Measurements from ENCODE around the gene MIS12.

Gene MIS12

GRCh38 chr17:5488752-5489151 lies 2.4 kb downstream of the MIS12 start:
- no peak for TF ChIP-seq CTCF (IDR thresholded peaks at IDR 0.05; ENCODE audit: control extremely low read depth, extremely low read depth, low read depth, missing control alignments)
- no peak for DNase-seq (ENCODE audit: extremely low spot score)
- ChIA-PET POLR2A (no interaction called here), CTCF (interaction anchor here (1.0 kb wide), 1 partner anchor 22 kb away, joined by 3 read pairs; no protein-coding TSS in a partner anchor)

DNA sequence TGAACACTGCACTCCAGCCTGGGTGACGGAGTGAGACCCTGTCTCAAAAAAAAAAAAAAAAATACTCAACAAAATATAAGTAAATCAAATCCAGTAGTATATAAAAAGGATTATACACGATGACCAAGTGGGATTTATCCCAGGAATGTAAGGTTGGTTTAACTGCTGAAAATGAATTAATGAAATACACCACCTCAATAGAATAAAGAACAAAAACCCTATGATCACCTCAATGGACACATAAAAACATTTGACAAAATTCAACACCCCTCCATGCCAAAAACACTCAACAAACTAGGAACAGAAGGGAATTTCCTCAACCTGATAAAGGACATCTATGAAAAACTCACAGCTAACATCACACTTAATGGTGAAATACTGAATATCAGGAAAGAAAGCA lies 6.6 kb downstream of the MIS12 start:
- POLR2A ChIA-PET: no interaction called here
- CTCF ChIA-PET: interaction anchor here (3.2 kb wide), 1 partner anchor 7 kb away, joined by 9 read pairs; the partner anchor contains the start of genes DERL2 and MIS12
- no peak for DNase-seq (ENCODE audit: extremely low spot score)
- no peak for TF ChIP-seq CTCF (IDR thresholded peaks at IDR 0.05; ENCODE audit: control extremely low read depth, extremely low read depth, low read depth, missing control alignments)

DNA sequence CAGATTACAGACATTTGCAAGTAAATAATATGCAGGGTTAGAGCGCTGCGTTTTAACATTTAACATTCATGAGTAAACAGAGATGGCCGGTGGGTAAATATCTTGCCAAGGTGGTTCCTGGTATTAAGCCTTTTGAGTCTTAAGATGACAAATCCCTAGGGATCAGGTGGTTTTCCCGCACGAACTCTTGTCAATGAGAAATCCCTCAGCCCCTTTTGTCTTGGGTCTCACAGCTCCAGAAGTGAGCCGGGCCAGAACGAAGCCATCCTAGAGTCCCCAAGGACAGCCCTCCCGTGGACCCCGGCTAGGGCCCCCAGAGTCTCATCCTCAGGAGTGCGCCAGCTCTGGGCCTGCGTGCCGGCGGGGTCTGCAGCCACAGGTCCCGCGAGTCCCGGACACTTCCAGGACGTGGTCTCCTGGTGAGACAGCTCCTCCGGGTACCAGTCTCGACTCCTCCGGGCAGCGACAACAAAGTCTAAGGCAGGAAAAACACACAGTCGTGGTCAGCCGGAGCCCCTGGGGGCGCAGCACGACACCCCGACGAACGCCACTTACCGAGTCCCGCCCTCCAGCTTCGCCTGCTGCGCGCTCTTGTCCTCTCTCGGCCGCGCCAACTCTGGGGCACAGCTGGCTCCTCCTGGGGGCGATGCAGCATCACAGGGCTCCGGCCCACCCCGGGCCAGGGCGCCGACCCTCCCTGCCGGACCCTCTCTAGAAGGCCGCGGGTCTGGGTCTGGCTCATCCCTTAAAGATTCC lies 13.3 kb downstream of the MIS12 start:
- POLR2A ChIA-PET: interaction anchor here (0.6 kb wide), 1 partner anchor 27 kb away, joined by 3 read pairs; no protein-coding TSS in a partner anchor
- no peak for DNase-seq (ENCODE audit: extremely low spot score)
- CTCF ChIA-PET: interaction anchor here (1.2 to 1.5 kb wide), 2 partner anchors 9 to 61 kb away, joined by 4 read pairs; partner anchors contain the start of gene C1QBP
- no peak for TF ChIP-seq CTCF (IDR thresholded peaks at IDR 0.05; ENCODE audit: control extremely low read depth, extremely low read depth, low read depth, missing control alignments)

- POLR2A ChIA-PET: interaction anchor here (0.6 kb wide), 1 partner anchor 27 kb away, joined by 3 read pairs; no protein-coding TSS in a partner anchor
- CTCF ChIA-PET: interaction anchor here (1.2 to 1.5 kb wide), 2 partner anchors 9 to 61 kb away, joined by 4 read pairs; partner anchors contain the start of gene C1QBP
- TF ChIP-seq CTCF (IDR thresholded peaks at IDR 0.05; ENCODE audit: control extremely low read depth, extremely low read depth, low read depth, missing control alignments): no peak
- DNase-seq (ENCODE audit: extremely low spot score): peak; percentile 34
Observed at GRCh38 chr17:5500247-5500588, 13.9 kb downstream of the MIS12 start.

- ChIA-PET CTCF (interaction anchor here (1.2 to 1.5 kb wide), 2 partner anchors 10 to 62 kb away, joined by 4 read pairs; partner anchors contain the start of gene C1QBP), POLR2A (no interaction called here)
- no peak for TF ChIP-seq CTCF (IDR thresholded peaks at IDR 0.05; ENCODE audit: control extremely low read depth, extremely low read depth, low read depth, missing control alignments)
- DNase-seq (ENCODE audit: extremely low spot score): peak; percentile 87
Observed at GRCh38 chr17:5500589-5501391, 14.4 kb downstream of the MIS12 start.

DNA sequence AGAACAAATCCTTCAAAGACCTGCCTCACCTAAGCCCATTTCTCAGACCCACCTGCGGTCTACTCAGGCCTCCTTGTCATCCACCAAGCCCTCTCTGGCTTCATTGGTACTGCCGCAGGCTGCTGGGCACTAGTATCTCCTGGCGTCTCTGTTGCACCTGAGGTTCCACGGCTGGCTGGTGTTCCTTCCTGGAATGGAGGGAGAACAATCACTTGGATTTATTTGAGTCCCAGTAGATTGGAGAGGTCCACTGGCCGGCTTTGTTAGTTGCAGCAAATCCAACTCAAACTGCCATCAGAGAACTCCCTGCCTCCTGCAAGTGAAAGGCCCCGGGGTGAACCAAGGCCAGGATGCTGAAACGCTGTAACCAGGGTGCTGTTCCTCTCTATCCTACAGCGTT lies 15.3 kb downstream of the MIS12 start:
- ChIA-PET POLR2A (no interaction called here), CTCF (no interaction called here)
- no peak for TF ChIP-seq CTCF (IDR thresholded peaks at IDR 0.05; ENCODE audit: control extremely low read depth, extremely low read depth, low read depth, missing control alignments)
- DNase-seq (ENCODE audit: extremely low spot score): no peak

Measured in GM10248 (cell line).